ENCODE measurements around the gene ZNF566.

Gene ZNF566

DNA sequence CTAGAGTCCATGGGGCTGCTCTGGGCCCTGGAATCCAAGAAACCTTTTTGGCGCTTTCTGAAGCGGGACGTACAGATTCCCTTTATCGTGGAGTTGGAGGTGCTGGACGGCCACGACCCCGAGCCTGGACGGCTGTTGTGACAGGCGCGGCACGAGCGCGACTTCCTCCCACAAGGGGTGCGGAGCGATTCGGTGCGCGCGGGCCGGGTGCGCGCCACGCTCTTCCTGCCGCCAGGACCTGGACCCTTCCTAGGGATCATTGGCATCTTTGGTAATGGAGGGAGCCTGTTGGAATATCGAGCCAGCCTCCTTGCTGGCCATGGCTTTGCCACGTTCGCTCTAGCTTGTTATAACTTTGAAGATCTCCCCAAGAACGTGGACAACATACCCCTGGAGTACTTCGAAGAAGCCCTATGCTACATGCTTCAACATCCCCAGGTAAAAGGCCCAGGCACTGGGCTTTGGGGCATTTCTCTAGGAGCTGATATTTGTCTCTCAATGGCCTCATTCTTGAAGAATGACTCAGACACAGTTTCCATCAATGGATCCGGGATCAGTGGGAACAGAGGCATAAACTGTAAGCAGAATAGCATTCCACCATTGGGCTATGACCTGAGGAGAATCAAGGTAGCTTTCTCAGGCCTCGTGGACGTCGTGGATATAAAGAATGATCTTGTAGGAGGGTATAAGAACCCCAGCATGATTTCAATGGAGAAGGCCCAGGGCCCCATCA is 67.4 kb downstream of the ZNF566 start:
- TF ChIP-seq FOXA1 (IDR thresholded peaks at IDR 0.05) = no peak
- TF ChIP-seq ZNF384 (IDR thresholded peaks at IDR 0.05) = no peak
- TF ChIP-seq ELF4 (IDR thresholded peaks at IDR 0.05) = no peak
- TF ChIP-seq BHLHE40 (IDR thresholded peaks at IDR 0.05; ENCODE audit: borderline replicate concordance) = no peak
- TF ChIP-seq L3MBTL2 (conservative IDR thresholded peaks at IDR 0.05) = no peak
- TF ChIP-seq TARDBP (IDR thresholded peaks at IDR 0.05) = no peak
- no peak for TF ChIP-seq SP1 (IDR thresholded peaks at IDR 0.05)
- no peak for TF ChIP-seq CTBP1 (IDR thresholded peaks at IDR 0.05; ENCODE audit: borderline replicate concordance)
- TF ChIP-seq LEF1 (IDR thresholded peaks at IDR 0.05; ENCODE audit: borderline replicate concordance) = no peak
- TF ChIP-seq, protein P1, sequence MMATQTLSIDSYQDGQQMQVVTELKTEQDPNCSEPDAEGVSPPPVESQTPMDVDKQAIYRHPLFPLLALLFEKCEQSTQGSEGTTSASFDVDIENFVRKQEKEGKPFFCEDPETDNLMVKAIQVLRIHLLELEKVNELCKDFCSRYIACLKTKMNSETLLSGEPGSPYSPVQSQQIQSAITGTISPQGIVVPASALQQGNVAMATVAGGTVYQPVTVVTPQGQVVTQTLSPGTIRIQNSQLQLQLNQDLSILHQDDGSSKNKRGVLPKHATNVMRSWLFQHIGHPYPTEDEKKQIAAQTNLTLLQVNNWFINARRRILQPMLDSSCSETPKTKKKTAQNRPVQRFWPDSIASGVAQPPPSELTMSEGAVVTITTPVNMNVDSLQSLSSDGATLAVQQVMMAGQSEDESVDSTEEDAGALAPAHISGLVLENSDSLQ (IDR thresholded peaks at IDR 0.05) = no peak
- TF ChIP-seq NFRKB (IDR thresholded peaks at IDR 0.05) = no peak
- no peak for TF ChIP-seq HDGF (IDR thresholded peaks at IDR 0.05; ENCODE audit: borderline replicate concordance)
- TF ChIP-seq ARNT (IDR thresholded peaks at IDR 0.05) = no peak
- no peak for TF ChIP-seq FOXM1 (IDR thresholded peaks at IDR 0.05; ENCODE audit: borderline replicate concordance)
- TF ChIP-seq FOXK2 (IDR thresholded peaks at IDR 0.05) = no peak
- no peak for TF ChIP-seq SUZ12 (IDR thresholded peaks at IDR 0.05)
- POLR2A ChIA-PET = no interaction called here
- DNase-seq (ENCODE audit: extremely low spot score) = no peak
- CTCF ChIA-PET = no interaction called here

DNA sequence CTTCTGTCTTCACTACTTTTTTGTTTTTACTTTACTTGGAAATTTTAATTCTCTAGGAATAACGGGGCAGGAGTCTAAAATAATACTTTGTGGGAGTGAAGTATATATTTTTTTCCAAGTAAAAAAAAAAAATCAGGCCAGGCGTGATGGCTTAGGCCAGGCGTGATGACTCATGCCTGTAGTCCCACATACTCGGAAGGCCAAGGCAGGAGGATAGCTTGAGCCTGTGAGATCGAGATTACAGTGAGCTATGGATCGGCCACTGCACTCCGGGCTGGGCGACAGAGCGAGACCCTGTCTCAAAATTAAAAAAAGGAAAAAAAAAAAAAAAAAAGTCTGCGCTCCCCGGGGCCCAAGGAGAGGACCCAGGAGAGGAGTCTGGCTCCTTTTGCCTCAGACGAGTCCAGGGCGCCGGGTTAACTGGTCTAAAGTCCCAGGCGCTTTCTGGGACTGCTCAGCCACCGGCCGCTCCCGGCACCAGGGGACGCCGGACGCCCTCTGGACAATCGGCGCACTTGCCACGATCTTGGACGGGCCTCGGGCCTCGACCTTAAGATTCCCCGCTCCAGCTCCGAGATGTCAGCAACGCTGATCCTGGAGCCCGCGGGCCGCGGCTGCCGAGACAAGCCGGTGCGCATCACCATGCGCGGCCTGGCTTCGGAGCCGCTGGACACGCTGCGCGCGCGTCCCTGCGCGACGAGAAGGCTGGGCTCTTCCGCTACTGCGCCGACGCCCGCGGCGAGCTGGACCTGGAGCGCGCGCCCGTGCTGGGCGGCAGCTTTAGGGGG is 68.2 kb downstream of the ZNF566 start:
- CTCF ChIA-PET = no interaction called here
- POLR2A ChIA-PET = no interaction called here
- TF ChIP-seq SUZ12 (IDR thresholded peaks at IDR 0.05) (no peak), FOXK2 (IDR thresholded peaks at IDR 0.05) (no peak), SP1 (IDR thresholded peaks at IDR 0.05) (no peak), HDGF (IDR thresholded peaks at IDR 0.05; ENCODE audit: borderline replicate concordance) (no peak), CTBP1 (IDR thresholded peaks at IDR 0.05; ENCODE audit: borderline replicate concordance) (no peak), ELF4 (IDR thresholded peaks at IDR 0.05) (no peak)
- no peak for DNase-seq (ENCODE audit: extremely low spot score)

DNA sequence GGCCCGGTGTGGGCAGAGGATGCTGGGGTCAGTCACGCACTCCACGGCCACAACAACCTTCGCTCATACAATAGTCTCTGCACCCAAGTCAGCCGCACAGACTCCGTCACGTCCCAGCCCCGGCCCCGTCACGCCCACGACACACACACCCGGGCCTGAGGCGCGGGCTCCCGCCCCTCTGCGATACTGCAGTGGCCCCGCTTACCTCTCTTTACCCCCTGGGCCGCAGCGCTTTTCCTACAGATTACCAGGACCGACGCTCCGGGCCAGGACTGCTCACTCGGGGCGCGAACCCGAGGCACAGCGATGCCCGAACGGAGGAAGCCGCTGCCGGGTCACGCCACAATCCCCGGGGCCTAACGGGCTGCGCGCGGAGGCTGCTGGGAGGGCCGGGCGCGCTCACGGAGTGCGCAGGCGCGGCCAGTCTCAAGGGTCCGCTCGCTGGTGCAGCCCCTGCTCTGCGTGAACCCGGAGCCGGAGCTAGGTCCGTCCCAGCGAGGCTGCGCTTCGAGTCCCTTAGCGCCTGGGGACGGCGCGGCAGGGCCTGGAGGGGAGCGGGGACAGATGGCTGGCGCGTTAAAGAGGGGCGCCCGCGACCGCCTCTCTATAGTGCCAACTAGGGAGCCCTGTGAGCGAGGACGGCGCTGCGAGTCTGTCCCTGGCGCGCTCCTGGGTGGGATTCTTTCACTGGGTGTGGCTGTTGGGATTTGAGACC is 70.9 kb downstream of the ZNF566 start, which contains the start of gene ZFP82:
Gene ZFP82 (minus strand): TSS at position 358 of the 715 bp plus-strand sequence. CDS start 8,855 bp downstream, outside the sequence.
- DNase-seq (ENCODE audit: extremely low spot score) = no peak
- POLR2A ChIA-PET = interaction anchor here (1.1 to 1.3 kb wide), 2 partner anchors 39 to 187 kb away, joined by 3 read pairs; partner anchors contain the start of genes ZFP14 and ZNF382

DNA sequence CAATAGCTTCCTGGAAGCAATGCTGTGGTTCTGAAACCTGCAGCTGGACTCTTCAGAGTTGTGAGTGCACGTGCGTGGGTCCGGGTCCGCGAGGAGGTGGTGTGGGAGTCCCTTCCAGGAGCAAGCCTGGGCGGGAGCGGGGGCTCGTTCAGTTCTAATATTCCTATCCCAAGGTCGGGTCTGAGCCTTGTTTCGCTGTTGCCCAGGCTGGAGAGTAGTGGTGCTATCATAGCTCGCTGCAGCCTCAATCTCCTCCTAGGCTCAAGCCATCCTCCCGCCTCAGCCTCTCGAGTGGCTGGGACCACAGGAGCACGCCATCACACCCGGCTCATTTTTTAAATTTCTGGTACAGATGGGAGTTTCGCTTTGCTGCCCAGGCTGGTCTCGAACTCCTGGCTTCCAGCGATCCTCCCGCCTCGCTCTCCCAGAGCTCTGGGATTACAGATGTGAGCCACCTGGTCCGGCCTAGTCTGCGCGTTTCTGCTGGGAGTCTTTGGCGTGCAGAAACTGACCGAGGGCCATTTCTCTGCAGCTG is 71.5 kb downstream of the ZNF566 start:
- no peak for DNase-seq (ENCODE audit: extremely low spot score)
- CTCF ChIA-PET = no interaction called here
- TF ChIP-seq NFRKB (IDR thresholded peaks at IDR 0.05) (no peak), ELF4 (IDR thresholded peaks at IDR 0.05) (no peak), FOXK2 (IDR thresholded peaks at IDR 0.05) (no peak), LEF1 (IDR thresholded peaks at IDR 0.05; ENCODE audit: borderline replicate concordance) (no peak), SUZ12 (IDR thresholded peaks at IDR 0.05) (no peak)
- POLR2A ChIA-PET = interaction anchor here (1.0 to 1.3 kb wide), 3 partner anchors 39 to 187 kb away, joined by 3 to 4 read pairs (median 3); partner anchors contain the start of genes ZFP14, ZNF382 and ZNF566

More for the DNA sequence above, 70.9 kb downstream of the ZNF566 start, which contains the start of gene ZFP82:
- CTCF ChIA-PET = no interaction called here
- TF ChIP-seq, protein P1 (IDR thresholded peaks at IDR 0.05) = no peak
- TF ChIP-seq FOXK2 (IDR thresholded peaks at IDR 0.05) (no peak), L3MBTL2 (conservative IDR thresholded peaks at IDR 0.05) (no peak), LEF1 (IDR thresholded peaks at IDR 0.05; ENCODE audit: borderline replicate concordance) (no peak), NFRKB (IDR thresholded peaks at IDR 0.05) (no peak), CTBP1 (IDR thresholded peaks at IDR 0.05; ENCODE audit: borderline replicate concordance) (no peak), ARNT (IDR thresholded peaks at IDR 0.05) (no peak), HDGF (IDR thresholded peaks at IDR 0.05; ENCODE audit: borderline replicate concordance) (no peak), ELF4 (IDR thresholded peaks at IDR 0.05) (no peak), BHLHE40 (IDR thresholded peaks at IDR 0.05; ENCODE audit: borderline replicate concordance) (no peak), SUZ12 (IDR thresholded peaks at IDR 0.05) (no peak), ZNF384 (IDR thresholded peaks at IDR 0.05) (no peak), SP1 (IDR thresholded peaks at IDR 0.05) (no peak), FOXA1 (IDR thresholded peaks at IDR 0.05) (no peak), FOXM1 (IDR thresholded peaks at IDR 0.05; ENCODE audit: borderline replicate concordance) (no peak), TARDBP (IDR thresholded peaks at IDR 0.05) (no peak)

DNA sequence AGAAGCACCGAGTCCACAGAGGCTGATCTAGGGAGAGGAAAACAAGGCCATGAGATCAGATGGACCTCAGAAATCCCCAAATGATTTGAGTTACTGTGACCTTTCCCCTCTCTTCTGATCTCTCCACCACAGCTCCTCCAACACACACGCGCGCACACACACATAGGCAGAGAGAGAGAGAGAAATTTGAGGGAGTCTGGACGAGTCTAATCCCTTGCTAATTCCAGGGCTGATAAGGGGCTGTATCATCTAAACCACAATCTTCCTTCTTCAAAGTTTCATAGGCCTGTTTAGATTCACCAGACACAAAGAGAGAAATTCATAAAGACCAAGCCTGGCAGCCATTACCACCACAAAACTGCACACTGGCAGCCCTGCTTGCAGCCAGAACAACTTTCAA is 79.5 kb downstream of the ZNF566 start:
- DNase-seq (ENCODE audit: extremely low spot score) = no peak
- POLR2A ChIA-PET = no interaction called here
- CTCF ChIA-PET = no interaction called here
- no peak for TF ChIP-seq SP1 (IDR thresholded peaks at IDR 0.05)

DNA sequence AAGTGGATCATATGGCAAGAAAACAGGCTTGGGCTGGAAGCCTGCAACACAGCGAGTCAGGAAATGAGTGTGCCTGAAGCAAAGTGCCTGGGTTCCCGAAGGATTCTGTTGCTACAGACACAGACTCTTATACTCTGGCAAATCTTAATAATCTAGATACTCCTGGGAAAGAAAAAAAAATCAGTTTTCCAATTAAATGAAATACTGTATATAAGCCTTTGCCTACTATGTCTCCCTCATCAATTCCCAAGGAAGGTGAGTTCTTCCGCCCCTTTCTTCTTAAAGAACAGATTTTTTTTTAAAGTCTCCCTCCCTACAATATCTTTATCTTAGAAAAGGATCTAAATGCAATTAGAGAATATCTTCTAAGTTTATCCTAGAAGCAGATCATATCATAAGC is 81.3 kb downstream of the ZNF566 start:
- no peak for DNase-seq (ENCODE audit: extremely low spot score)
- POLR2A ChIA-PET = no interaction called here

More for the DNA sequence above, 81.3 kb downstream of the ZNF566 start:
- CTCF ChIA-PET = no interaction called here
- no peak for TF ChIP-seq HDGF (IDR thresholded peaks at IDR 0.05; ENCODE audit: borderline replicate concordance)
- no peak for TF ChIP-seq BHLHE40 (IDR thresholded peaks at IDR 0.05; ENCODE audit: borderline replicate concordance)
- TF ChIP-seq SUZ12 (IDR thresholded peaks at IDR 0.05) = no peak
- no peak for TF ChIP-seq SP1 (IDR thresholded peaks at IDR 0.05)

Data from HEK293T (cell line).